Measurements from ENCODE around the gene NSMCE1. TPM values are rescaled to one million over a fixed set of nuclear protein-coding genes. Genes with fewer than 3 reads are reported as not detected.
A peak's percentile ranks its signal among the peaks of the same experiment; 100 is the strongest.

NSMCE1 gene
- total and polyA plus RNA-seq, 2 of the 4 experiments (the other 2 are of a cell fraction), result 47.5 to 120 TPM

- Histone ChIP-seq H4K91ac (ENCODE audit: insufficient read depth, low read depth, low read length) (peak overlapping the region; percentile 57), H3K56ac (ENCODE audit: extremely low read depth, insufficient read depth, low read length) (no peak overlapping the region; the same call in 1 of the 2 replicates), H2BK5ac (ENCODE audit: low read depth, low read length, poor library complexity, severe bottlenecking) (peak overlapping the region; percentile 98), H3K4ac (ENCODE audit: low read depth, low read length) (peak overlapping the region; percentile 69), H3K4me3 (ENCODE audit: insufficient read depth, low read depth, low read length) (no peak overlapping the region), H2BK120ac (ENCODE audit: low read depth, low read length) (peak overlapping the region; percentile 82), H4K8ac (ENCODE audit: low read depth in 2 of 2, low read length in 2 of 2) (peak overlapping the region in 1 of 2 experiments; percentile 74; a peak in 1 of 4 replicates), H4K20me1 (ENCODE audit: insufficient read depth, low read length) (no peaks in the 10 kb centered on the region; the same call in 1 of the 2 replicates), H3K23ac (ENCODE audit: low read depth, low read length) (peak overlapping the region; percentile 64; the same call in 1 of the 2 replicates), H3K9me1 (ENCODE audit: insufficient read depth, low read length) (peaks cover 32% of the 10 kb centered on the region), H3K27me3 (ENCODE audit: control insufficient read depth, insufficient read depth, low read length) (no peaks in the 10 kb centered on the region), H2BK20ac (ENCODE audit: low read depth, low read length) (peak overlapping the region; percentile 73), H3K14ac (replicated peaks; ENCODE audit: low read depth, low read length) (peak overlapping the region; percentile 61; the same call in 1 of the 2 replicates), H2AFZ (replicated peaks; ENCODE audit: low read length, poor library complexity) (no peak overlapping the region), H3K79me1 (ENCODE audit: low read depth in 1 of 2, low read length in 2 of 2) (peaks cover 23 to 56% of the 10 kb centered on the region in 2 experiments), H2BK15ac (ENCODE audit: low read depth, low read length) (peak overlapping the region; percentile 66; the same call in 2 of the 3 replicates), H3K27ac (ENCODE audit: insufficient read depth, low read length) (peak overlapping the region; percentile 55), H2AK5ac (ENCODE audit: low read depth, low read length) (peak overlapping the region; percentile 83), H3K4me1 (ENCODE audit: control insufficient read depth, insufficient read depth, low read length) (peaks cover 29% of the 10 kb centered on the region), H3K9me3 (ENCODE audit: control insufficient read depth, insufficient read depth, low read length) (no peaks in the 10 kb centered on the region), H3K4me2 (ENCODE audit: low read depth, low read length) (no peak overlapping the region), H3K9ac (ENCODE audit: low read depth, low read length) (no peak overlapping the region), H3K36me3 (ENCODE audit: control insufficient read depth, insufficient read depth, low read length) (no peaks in the 10 kb centered on the region), H4K5ac (ENCODE audit: low read depth, low read length) (peak overlapping the region; percentile 56), H3K18ac (ENCODE audit: low read depth, low read length) (peak overlapping the region; percentile 21), H2AK9ac (replicated peaks; ENCODE audit: low read depth, low read length, poor library complexity) (no peak overlapping the region)
- intact Hi-C loops (cut with micrococcal nuclease) (no loop called here), dilution Hi-C loops (cut with HindIII; ENCODE audit: low sequenced_read_pairs, unreplicated experiment) (no loop called here), in situ Hi-C loops (cut with MboI; ENCODE audit: low sequenced_read_pairs) (no loop called here)
- TF ChIP-seq MAFK (IDR thresholded peaks at IDR 0.05; ENCODE audit: low read depth, low read length), result no peak
- no peak for TF ChIP-seq MAZ (IDR thresholded peaks at IDR 0.05; ENCODE audit: borderline replicate concordance, low read depth, low read length)
- no peak for TF ChIP-seq NFE2L2 (IDR thresholded peaks at IDR 0.05; ENCODE audit: low read depth, low read length)
- no peak for TF ChIP-seq SMC3 (IDR thresholded peaks at IDR 0.05; ENCODE audit: low read depth, low read length)
- TF ChIP-seq RFX5 (IDR thresholded peaks at IDR 0.05; ENCODE audit: low read depth, low read length), result no peak
- no peak for TF ChIP-seq POLR2A (IDR thresholded peaks at IDR 0.05; ENCODE audit: low read depth, low read length)
- POLR2A ChIA-PET (ENCODE audit: unreplicated experiment), result no interaction called here
- no TSS peak for BruUV-seq (replicated peaks)
- no CpG with 5 or more reads among the region's 4 CpGs for WGBS, 2 experiments (ENCODE audit: extremely low coverage in 2 of 2, insufficient read length in 1 of 2)
- CTCF ChIA-PET, result no interaction called here
- no peak for DNase-seq
- ATAC-seq (ENCODE audit: low read depth), result no peak
Observed at GRCh38 chr16:27246439-27246838, 22.1 kb downstream of the NSMCE1 start.
